T-cell (primary cell): Measurements from ENCODE around the gene TMEM239. TPM values are rescaled to one million over a fixed set of nuclear protein-coding genes. Genes with fewer than 3 reads are reported as not detected.

Source experiments
- ATAC-seq, 4 experiments: fragments of 200-7000 bp in 3 of 4; fragments of 150-1000 bp in 1 of 4; cut with Tn5 transposase; replicated peaks in 1 of 4; 1 replicate in 3 of 4; 2 replicates in 1 of 4; pipeline ENCODE4 v1.10.0; 2021; ENCODE audit warnings: moderate library complexity in 3 of 4, mild to moderate bottlenecking in 2 of 4, moderate number of reproducible peaks in 1 of 4
- CTCF ChIA-PET, 2 donors: fragments of 300-600 bp; sonication (Branson Sonifier 250); formaldehyde crosslinking; loops; one replicate each; lab custom pipeline; 2022; ENCODE audit warnings: antibody characterized with exemption in 2 of 2; lab: Charles Lee
- POLR2A ChIA-PET, 2 donors: fragments of 300-600 bp; sonication (Branson Sonifier 250); formaldehyde crosslinking; loops; one replicate each; lab custom pipeline; 2022; ENCODE audit warnings: antibody characterized with exemption in 2 of 2; lab: Charles Lee
- DNase-seq, 35 experiments: peaks; one replicate each; pipeline versions ENCODE4 v3.0.0 to v3.0.0-alpha.2; 2013 to 2023
- H3K27ac ChIP-seq: one replicate; pipeline ENCODE4 v1.5.1; 2013; ENCODE audit warnings: low read length
- H3K27me3 ChIP-seq, 2 experiments: replicated peaks in 1 of 2; 1 replicate in 1 of 2; 2 replicates in 1 of 2; pipeline versions ENCODE4 v1.6.1 to v1.7.0; 2013; ENCODE audit warnings: low read length in 1 of 2, mixed read lengths in 1 of 2; ENCODE audit not compliant: control insufficient read depth in 2 of 2, insufficient read depth in 2 of 2; ENCODE audit errors: extremely low read depth in 1 of 2
- H3K36me3 ChIP-seq, 2 donors: 1 replicate in 1 of 2; 2 replicates in 1 of 2; pipeline versions ENCODE4 v1.6.1 to v1.7.0; 2013; ENCODE audit warnings: low read length in 1 of 2; ENCODE audit not compliant: control insufficient read depth in 2 of 2, insufficient read depth in 1 of 2; ENCODE audit errors: extremely low read depth in 1 of 2
- H3K4me1 ChIP-seq, 2 experiments: 1 replicate in 1 of 2; 2 replicates in 1 of 2; pipeline versions ENCODE4 v1.6.1 to v1.7.0; 2013; ENCODE audit warnings: low read length in 2 of 2, mixed read lengths in 1 of 2; ENCODE audit not compliant: insufficient read depth in 2 of 2, control insufficient read depth in 1 of 2; ENCODE audit errors: extremely low read depth in 1 of 2
- H3K4me3 ChIP-seq, 2 donors: 1 replicate in 1 of 2; 2 replicates in 1 of 2; pipeline versions ENCODE4 v1.5.1 to v1.7.0; 2013; ENCODE audit warnings: mild to moderate bottlenecking in 2 of 2, low read length in 1 of 2, moderate library complexity in 1 of 2; ENCODE audit not compliant: control insufficient read depth in 1 of 2; ENCODE audit errors: extremely low read depth in 1 of 2
- H3K9me3 ChIP-seq: 2 replicates; pipeline ENCODE4 v1.7.0; 2013
- H3K27ac Mint-ChIP-seq, 2 donors: one replicate each; pipeline ENCODE4 v1.8.0; 2020 to 2021; ENCODE audit warnings: mild to moderate bottlenecking in 2 of 2, mixed read lengths in 2 of 2
- H3K27me3 Mint-ChIP-seq, 2 donors: one replicate each; pipeline ENCODE4 v1.8.0; 2021 to 2022; ENCODE audit warnings: mixed read lengths in 2 of 2
- H3K36me3 Mint-ChIP-seq: one replicate; pipeline ENCODE4 v1.8.0; 2021; ENCODE audit warnings: mixed read lengths
- H3K4me1 Mint-ChIP-seq, 3 donors: one replicate each; pipeline ENCODE4 v1.8.0; 2020 to 2022; ENCODE audit warnings: mixed read lengths in 3 of 3, mild to moderate bottlenecking in 1 of 3
- H3K4me3 Mint-ChIP-seq, 3 donors: one replicate each; pipeline ENCODE4 v1.8.0; 2020 to 2022; ENCODE audit warnings: mild to moderate bottlenecking in 3 of 3, mixed read lengths in 3 of 3, moderate library complexity in 3 of 3
- H3K9me3 Mint-ChIP-seq, 3 donors: one replicate each; pipeline ENCODE4 v1.8.0; 2020 to 2022; ENCODE audit warnings: mixed read lengths in 3 of 3
- WGBS: methylation state at CpG from one replicate; pipeline ENCODE4 v1.1.5; 2013; ENCODE audit warnings: missing lambda C conversion rate; ENCODE audit not compliant: insufficient coverage; 5-methylcytosine and 5-hydroxymethylcytosine counted together
- total RNA-seq, 35 experiments: library from RNA in 6 of 35; stranded (reverse) in 6 of 35; fragments of 120-200 nt in 1 of 35; gene quantifications; one replicate each; pipeline versions ENCODE4 v1.2.1 to v1.2.4 and lab custom pipeline; 2013 to 2026

Gene TMEM239
- total RNA-seq, 5 donors from 2014 or later (not counting 1 experiment from before 2014, with no cell fraction given), result not detected

- H3K4me3 Mint-ChIP-seq, result no peak overlapping the region
Observed at GRCh38 chr20:2809690-2810089, 6.5 kb upstream of the TMEM239 start.

GRCh38 chr20:2812189-2812588 lies 4.0 kb upstream of the TMEM239 start:
- ATAC-seq (no peak), DNase-seq (no peak)
- peaks cover 25 to 50% of the 10 kb centered on the region in 2 donors for H3K27me3 Mint-ChIP-seq
- Histone ChIP-seq H3K4me3 (no peak overlapping the region), H3K27me3 (peaks cover 0 to 29% of the 10 kb centered on the region in 2 experiments), H3K4me1 (peaks cover 0 to 7% of the 10 kb centered on the region in 2 experiments), H3K9me3 (no peaks in the 10 kb centered on the region), H3K36me3 (no peaks in the 10 kb centered on the region), H3K27ac (no peak overlapping the region)
- POLR2A ChIA-PET, result no interaction called here
- CTCF ChIA-PET, result interaction anchor here in 1 of 2 donors (0.6 kb wide), 1 partner anchor 48 kb away, joined by 6 read pairs; no protein-coding TSS in a partner anchor
- H3K27ac Mint-ChIP-seq, result no peak overlapping the region
- no CpG with 5 or more reads among the region's 3 CpGs for WGBS
- H3K4me3 Mint-ChIP-seq, result no peak overlapping the region
- peaks cover 4 to 10% (median 6%) of the 10 kb centered on the region in 3 donors for H3K9me3 Mint-ChIP-seq
- H3K4me1 Mint-ChIP-seq, result no peaks in the 10 kb centered on the region
- no peaks in the 10 kb centered on the region for H3K36me3 Mint-ChIP-seq

More at GRCh38 chr20:2809690-2810089, 6.5 kb upstream of the TMEM239 start:
- H3K4me1 ChIP-seq, result no peaks in the 10 kb centered on the region
- H3K27ac ChIP-seq, result no peak overlapping the region
- ATAC-seq (no peak), DNase-seq (no peak)
- no peak overlapping the region for H3K27ac Mint-ChIP-seq
- peaks cover 4 to 10% (median 6%) of the 10 kb centered on the region in 3 donors for H3K9me3 Mint-ChIP-seq
- 97% methylated on average over 6 of the region's 10 CpGs for WGBS
- no peaks in the 10 kb centered on the region for H3K4me1 Mint-ChIP-seq
- H3K27me3 ChIP-seq, result peaks cover 6 to 37% of the 10 kb centered on the region in 2 experiments
- peaks cover 34 to 63% of the 10 kb centered on the region in 2 donors for H3K27me3 Mint-ChIP-seq
- ChIA-PET CTCF (interaction anchor here in 1 of 2 donors (0.6 kb wide), 1 partner anchor 160 kb away, joined by 5 read pairs; no protein-coding TSS in a partner anchor), POLR2A (no interaction called here)
- no peaks in the 10 kb centered on the region for H3K36me3 Mint-ChIP-seq
- no peaks in the 10 kb centered on the region for H3K36me3 ChIP-seq
- no peak overlapping the region for H3K4me3 ChIP-seq
- H3K9me3 ChIP-seq, result no peaks in the 10 kb centered on the region

GRCh38 chr20:2814076-2814475 lies 2.1 kb upstream of the TMEM239 start:
- H3K27ac ChIP-seq, result no peak overlapping the region
- DNase-seq (no peak), ATAC-seq (no peak)
- no peaks in the 10 kb centered on the region for H3K36me3 ChIP-seq
- Mint-ChIP-seq H3K4me3 (no peak overlapping the region), H3K4me1 (no peaks in the 10 kb centered on the region), H3K27ac (no peak overlapping the region), H3K36me3 (no peaks in the 10 kb centered on the region), H3K27me3 (peaks cover 24 to 38% of the 10 kb centered on the region in 2 donors), H3K9me3 (peaks cover 4 to 10% (median 6%) of the 10 kb centered on the region in 3 donors)
- peaks cover 4 to 30% of the 10 kb centered on the region in 2 experiments for H3K27me3 ChIP-seq
- H3K4me3 ChIP-seq, result no peak overlapping the region
- ChIA-PET POLR2A (no interaction called here), CTCF (interaction anchor here in 1 of 2 donors (0.5 kb wide), 1 partner anchor 24 kb away, joined by 15 read pairs; no protein-coding TSS in a partner anchor)
- no peaks in the 10 kb centered on the region for H3K9me3 ChIP-seq
- WGBS, result no CpG with 5 or more reads among the region's 1 CpG
- peaks cover 0 to 7% of the 10 kb centered on the region in 2 experiments for H3K4me1 ChIP-seq

- H3K27ac Mint-ChIP-seq, result peak within 1 kb of the TSS in 1 of 2 donors; percentile 39
- Histone ChIP-seq H3K36me3 (no peaks in the 10 kb centered on the region), H3K4me3 (no peak within 1 kb of the TSS), H3K27ac (no peak within 1 kb of the TSS), H3K4me1 (peaks cover 0 to 7% of the 10 kb centered on the region in 2 experiments), H3K27me3 (peaks cover 4 to 33% of the 10 kb centered on the region in 2 experiments), H3K9me3 (no peaks in the 10 kb centered on the region)
- ChIA-PET POLR2A (no interaction called here), CTCF (no interaction called here)
- H3K9me3 Mint-ChIP-seq, result peaks cover 4 to 10% (median 6%) of the 10 kb centered on the region in 3 donors
- no peaks in the 10 kb centered on the region for H3K36me3 Mint-ChIP-seq
- no peaks in the 10 kb centered on the region for H3K4me1 Mint-ChIP-seq
- no peak within 1 kb of the TSS for H3K4me3 Mint-ChIP-seq
- WGBS, result 17% methylated on average over 1 of the region's 5 CpGs
- peaks cover 21 to 37% of the 10 kb centered on the region in 2 donors for H3K27me3 Mint-ChIP-seq
- no peak for DNase-seq
- no peak for ATAC-seq
Observed at GRCh38 chr20:2814587-2815051, 1.5 kb upstream of the TMEM239 start, which contains the start of gene C20orf141. TSS of gene C20orf141 (plus strand) at chr20:2814987. CDS start at chr20:2815185, 198 bp downstream.

GRCh38 chr20:2815242-2815900 lies 793 bp upstream of the TMEM239 start:
- POLR2A ChIA-PET, result no interaction called here
- H3K27ac Mint-ChIP-seq, result peak overlapping the region in 1 of 2 donors; percentile 39

GRCh38 chr20:2816583-2817340 lies 598 bp downstream of the TMEM239 start:
- Histone ChIP-seq H3K27ac (no peak overlapping the region), H3K4me3 (no peak overlapping the region), H3K9me3 (no peaks in the 10 kb centered on the region), H3K27me3 (peaks cover 5 to 43% of the 10 kb centered on the region in 2 experiments), H3K4me1 (peaks cover 4 to 23% of the 10 kb centered on the region in 2 experiments), H3K36me3 (no peaks in the 10 kb centered on the region)
- Mint-ChIP-seq H3K4me3 (no peak overlapping the region), H3K27me3 (peaks cover 31 to 40% of the 10 kb centered on the region in 2 donors), H3K9me3 (peaks cover 4 to 9% (median 6%) of the 10 kb centered on the region in 3 donors), H3K36me3 (no peaks in the 10 kb centered on the region), H3K4me1 (peaks cover 11 to 12% (median 12%) of the 10 kb centered on the region in 3 donors), H3K27ac (no peak overlapping the region)
- 80% methylated on average over 18 of the region's 20 CpGs for WGBS
- POLR2A ChIA-PET, result no interaction called here
- DNase-seq (peak in 4 of 35 experiments; percentile 12 to 42 (median 18)), ATAC-seq (peak in 1 of 4 experiments; percentile 24)
- CTCF ChIA-PET, result no interaction called here

More at GRCh38 chr20:2815242-2815900, 793 bp upstream of the TMEM239 start:
- Histone ChIP-seq H3K36me3 (no peaks in the 10 kb centered on the region), H3K4me1 (peaks cover 0 to 9% of the 10 kb centered on the region in 2 experiments), H3K9me3 (no peaks in the 10 kb centered on the region), H3K4me3 (no peak overlapping the region), H3K27ac (no peak overlapping the region), H3K27me3 (peaks cover 4 to 34% of the 10 kb centered on the region in 2 experiments)
- no peak overlapping the region for H3K4me3 Mint-ChIP-seq
- WGBS, result 83% methylated on average over 8 of the region's 8 CpGs
- no peaks in the 10 kb centered on the region for H3K36me3 Mint-ChIP-seq
- ATAC-seq (no peak), DNase-seq (no peak)
- H3K27me3 Mint-ChIP-seq, result peaks cover 28 to 43% of the 10 kb centered on the region in 2 donors
- peaks cover 4 to 10% (median 6%) of the 10 kb centered on the region in 3 donors for H3K9me3 Mint-ChIP-seq
- CTCF ChIA-PET, result no interaction called here
- peaks cover 4 to 7% (median 6%) of the 10 kb centered on the region in 3 donors for H3K4me1 Mint-ChIP-seq
